ENCODE measurements around the gene LCN15. TPM values are rescaled to one million over a fixed set of nuclear protein-coding genes. Genes with fewer than 3 reads are reported as not detected.
"Not testable (repeated sequence)": the region's sequence is repeated elsewhere in the genome, so short reads cannot be mapped to it uniquely, and the experiment has no call there.

The LCN15 gene
- total RNA-seq, 2 experiments from 2014 or later = not detected

GRCh38 chr9:136714893-136715274 lies 49.4 kb downstream of the LCN15 start:
- H3K36me3 Mint-ChIP-seq (ENCODE audit: low read depth) = no peaks in the 10 kb centered on the region
- peaks cover 5% of the 10 kb centered on the region for H3K4me1 Mint-ChIP-seq
- H3K27ac Mint-ChIP-seq = no peak overlapping the region
- no peaks in the 10 kb centered on the region for H3K9me3 Mint-ChIP-seq
- no peak for DNase-seq
- ChIA-PET CTCF (interaction anchor here (1.5 kb wide), 1 partner anchor 12 kb away, joined by 6 read pairs; no protein-coding TSS in a partner anchor), POLR2A (interaction anchor here (1.3 to 2.7 kb wide), 2 partner anchors 13 to 29 kb away, joined by 3 to 23 read pairs; no protein-coding TSS in a partner anchor)
- peaks cover 28% of the 10 kb centered on the region for H3K27me3 Mint-ChIP-seq
- no peak overlapping the region for H3K4me3 Mint-ChIP-seq

- DNase-seq = no peak
- H3K27me3 Mint-ChIP-seq = peaks cover 28% of the 10 kb centered on the region
- ChIA-PET POLR2A (interaction anchor here (1.0 to 2.7 kb wide), 3 partner anchors 9 to 28 kb away, joined by 3 to 23 read pairs (median 4); no protein-coding TSS in a partner anchor), CTCF (interaction anchor here (1.2 to 1.5 kb wide), 2 partner anchors 11 to 13 kb away, joined by 3 to 6 read pairs; no protein-coding TSS in a partner anchor)
- no peaks in the 10 kb centered on the region for H3K9me3 Mint-ChIP-seq
- H3K36me3 Mint-ChIP-seq (ENCODE audit: low read depth) = no peaks in the 10 kb centered on the region
- no peak overlapping the region for H3K27ac Mint-ChIP-seq
- no peak overlapping the region for H3K4me3 Mint-ChIP-seq
- H3K4me1 Mint-ChIP-seq = peaks cover 4% of the 10 kb centered on the region
Measured at GRCh38 chr9:136714096-136714892, 50.0 kb downstream of the LCN15 start.

GRCh38 chr9:136713550-136713949 lies 50.8 kb downstream of the LCN15 start:
- Mint-ChIP-seq H3K4me3 (no peak overlapping the region), H3K27me3 (peaks cover 28% of the 10 kb centered on the region), H3K9me3 (no peaks in the 10 kb centered on the region), H3K4me1 (peaks cover 2% of the 10 kb centered on the region), H3K27ac (no peak overlapping the region), H3K36me3 (ENCODE audit: low read depth) (no peaks in the 10 kb centered on the region)
- POLR2A ChIA-PET = interaction anchor here (1.0 to 2.7 kb wide), 3 partner anchors 10 to 28 kb away, joined by 3 to 23 read pairs (median 4); no protein-coding TSS in a partner anchor
- CTCF ChIA-PET = interaction anchor here (1.2 to 1.5 kb wide), 2 partner anchors 12 to 13 kb away, joined by 3 to 6 read pairs; no protein-coding TSS in a partner anchor
- DNase-seq = no peak

- POLR2A ChIA-PET = interaction anchor here (1.0 to 2.7 kb wide), 2 partner anchors 11 to 14 kb away, joined by 4 to 23 read pairs; no protein-coding TSS in a partner anchor
- peaks cover 2% of the 10 kb centered on the region for H3K4me1 Mint-ChIP-seq
- no peaks in the 10 kb centered on the region for H3K36me3 Mint-ChIP-seq (ENCODE audit: low read depth)
- CTCF ChIA-PET = no interaction called here
- no peak for DNase-seq
- peaks cover 30% of the 10 kb centered on the region for H3K27me3 Mint-ChIP-seq
- no peak overlapping the region for H3K4me3 Mint-ChIP-seq
- no peak overlapping the region for H3K27ac Mint-ChIP-seq
- H3K9me3 Mint-ChIP-seq = no peaks in the 10 kb centered on the region
Measured at GRCh38 chr9:136712690-136713544, 51.4 kb downstream of the LCN15 start.

- CTCF ChIA-PET = no interaction called here
- POLR2A ChIA-PET = no interaction called here
- no peaks in the 10 kb centered on the region for H3K36me3 Mint-ChIP-seq (ENCODE audit: low read depth)
- DNase-seq = no peak
- peaks cover 2% of the 10 kb centered on the region for H3K4me1 Mint-ChIP-seq
- H3K9me3 Mint-ChIP-seq = no peaks in the 10 kb centered on the region
- no peak within 1 kb of the TSS for H3K4me3 Mint-ChIP-seq
- no peak within 1 kb of the TSS for H3K27ac Mint-ChIP-seq
- H3K27me3 Mint-ChIP-seq = peaks cover 31% of the 10 kb centered on the region
Measured at GRCh38 chr9:136711751-136712689, 52.3 kb downstream of the LCN15 start, which contains the start of gene DIPK1B. Gene DIPK1B (plus strand): TSS chr9:136712572. CDS start chr9:136712666, 94 bp downstream.

GRCh38 chr9:136711219-136711648 lies 53.1 kb downstream of the LCN15 start:
- H3K27ac Mint-ChIP-seq; DNase-seq; POLR2A ChIA-PET; H3K9me3 Mint-ChIP-seq; CTCF ChIA-PET; H3K36me3 Mint-ChIP-seq (ENCODE audit: low read depth); H3K4me3 Mint-ChIP-seq; H3K4me1 Mint-ChIP-seq: not testable (repeated sequence)
- H3K27me3 Mint-ChIP-seq = peaks cover 31% of the 10 kb centered on the region

GRCh38 chr9:136710543-136710942 lies 53.8 kb downstream of the LCN15 start:
- ChIA-PET CTCF (no interaction called here), POLR2A (no interaction called here)
- H3K9me3 Mint-ChIP-seq = no peaks in the 10 kb centered on the region
- H3K27me3 Mint-ChIP-seq = peaks cover 33% of the 10 kb centered on the region
- no peak overlapping the region for H3K27ac Mint-ChIP-seq
- DNase-seq = no peak
- H3K4me3 Mint-ChIP-seq = no peak overlapping the region
- H3K4me1 Mint-ChIP-seq = peaks cover 2% of the 10 kb centered on the region
- no peaks in the 10 kb centered on the region for H3K36me3 Mint-ChIP-seq (ENCODE audit: low read depth)

Other genes with a start within 250 kb of the LCN15 start
- gene NOTCH1, start 218.5 kb downstream of the LCN15 start, total RNA-seq = 10 to 100 TPM; 58.8 to 59.8 TPM
- gene EGFL7, start 101.6 kb downstream of the LCN15 start, total RNA-seq = under 1 TPM; 0.28 to 0.30 TPM
- gene AGPAT2, start 77.1 kb downstream of the LCN15 start, total RNA-seq = 10 to 100 TPM; 17.2 to 18.8 TPM
- gene DIPK1B, start 51.9 kb downstream of the LCN15 start, total RNA-seq = under 1 TPM; 0.15 to 0.18 TPM
- gene LCN10, start 21.6 kb downstream of the LCN15 start, total RNA-seq = not detected
- under 1 TPM in 1 of 2 experiments, not detected in 1; 0.40 TPM for gene LCN6, start 16.0 kb downstream of the LCN15 start, total RNA-seq
- not detected for gene LCN8, start 6.3 kb downstream of the LCN15 start, total RNA-seq
- 10 to 100 TPM; 39.6 to 42.9 TPM for gene TMEM141, start 26.8 kb upstream of the LCN15 start, total RNA-seq
- 1 to 10 TPM in 1 of 2 experiments, under 1 TPM in 1; 0.96 to 1.4 TPM for gene CCDC183, start 31.8 kb upstream of the LCN15 start, total RNA-seq
- gene RABL6, start 43.4 kb upstream of the LCN15 start, total RNA-seq = 10 to 100 TPM; 96.0 to 96.2 TPM
- gene AJM1, start 78.0 kb upstream of the LCN15 start, total RNA-seq = 1 to 10 TPM; 8.7 TPM
- gene PHPT1, start 84.9 kb upstream of the LCN15 start, total RNA-seq = 10 to 100 TPM; 82.3 to 85.4 TPM
- 10 to 100 TPM; 12.5 to 13.6 TPM for gene MAMDC4, start 87.8 kb upstream of the LCN15 start, total RNA-seq
- gene EDF1, start 101.8 kb upstream of the LCN15 start, total RNA-seq = 100 to 1,000 TPM; 301 to 316 TPM
- gene TRAF2, start 122.0 kb upstream of the LCN15 start, total RNA-seq = 10 to 100 TPM; 43.6 to 45.7 TPM
- gene FBXW5, start 180.2 kb upstream of the LCN15 start, total RNA-seq = 100 to 1,000 TPM; 118 to 119 TPM
- 1 to 10 TPM; 1.5 to 3.2 TPM for gene C8G, start 180.7 kb upstream of the LCN15 start, total RNA-seq
- gene LCN12, start 187.8 kb upstream of the LCN15 start, total RNA-seq = 1 to 10 TPM; 2.5 to 2.9 TPM
- 10 to 100 TPM; 44.2 to 45.4 TPM for gene PTGDS, start 213.0 kb upstream of the LCN15 start, total RNA-seq
- 1 to 10 TPM in 1 of 2 experiments, under 1 TPM in 1; 0.98 to 1.0 TPM for gene LCNL1, start 218.5 kb upstream of the LCN15 start, total RNA-seq
- gene PAXX, start 227.9 kb upstream of the LCN15 start, total RNA-seq = 10 to 100 TPM; 64.4 to 68.5 TPM
- 1 to 10 TPM; 3.7 to 4.9 TPM for gene CLIC3, start 232.1 kb upstream of the LCN15 start, total RNA-seq